Occipital lobe (tissue), 2 donors: ENCODE data around the gene FGF12. TPM values are rescaled to one million over a fixed set of nuclear protein-coding genes. Genes with fewer than 3 reads are reported as not detected.

Experiments used
- DNase-seq: peaks from one replicate; lab custom pipeline; 2025; lab: John Stamatoyannopoulos, UW
- total RNA-seq: library from RNA; depleted of rRNA; stranded (reverse); fragments of >200 nt; gene quantifications from one replicate; pipeline ENCODE4 v1.2.3, GENCODE V29; 2014

The FGF12 gene
- total RNA-seq, 1 donor from 2014 or later = 187 TPM

DNA sequence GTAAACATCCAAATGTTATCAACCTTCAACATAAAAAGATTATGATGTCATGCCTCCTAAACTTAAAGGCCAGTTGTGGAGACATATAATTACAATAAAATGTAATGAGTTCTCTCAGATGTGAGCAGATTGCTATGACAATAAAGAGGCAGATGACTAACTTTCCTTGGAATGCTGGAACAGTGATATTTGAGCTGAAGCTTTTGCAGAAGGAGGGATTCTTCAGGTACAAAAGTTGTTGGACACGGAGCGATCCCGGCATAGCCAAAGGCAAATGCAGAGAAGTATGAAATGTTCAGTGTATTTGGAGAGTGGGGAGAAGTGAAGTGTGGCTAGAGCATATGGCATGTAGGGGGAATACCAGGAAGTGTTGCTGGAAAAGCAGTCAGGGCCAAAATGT is 520.1 kb downstream of the FGF12 start:
- DNase-seq = no peak

DNA sequence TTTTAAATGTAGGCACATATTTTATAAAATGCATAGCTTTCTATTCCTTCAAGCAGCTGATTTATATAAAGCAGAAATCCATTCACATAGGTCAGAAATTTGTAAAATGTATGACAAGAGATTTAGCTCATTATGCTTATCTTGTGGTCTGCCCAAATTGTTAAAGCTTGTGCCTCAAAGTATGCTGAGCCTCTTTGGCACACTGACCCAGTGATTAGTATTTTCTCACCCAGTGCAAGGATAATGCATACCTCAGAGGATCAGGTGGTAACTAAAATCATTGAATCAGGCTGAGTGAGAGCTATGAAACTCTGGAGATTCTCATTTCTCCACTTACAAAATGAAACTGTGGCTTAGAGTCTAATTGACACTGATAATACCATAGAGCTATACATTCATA is 533.3 kb downstream of the FGF12 start:
- no peak for DNase-seq

DNA sequence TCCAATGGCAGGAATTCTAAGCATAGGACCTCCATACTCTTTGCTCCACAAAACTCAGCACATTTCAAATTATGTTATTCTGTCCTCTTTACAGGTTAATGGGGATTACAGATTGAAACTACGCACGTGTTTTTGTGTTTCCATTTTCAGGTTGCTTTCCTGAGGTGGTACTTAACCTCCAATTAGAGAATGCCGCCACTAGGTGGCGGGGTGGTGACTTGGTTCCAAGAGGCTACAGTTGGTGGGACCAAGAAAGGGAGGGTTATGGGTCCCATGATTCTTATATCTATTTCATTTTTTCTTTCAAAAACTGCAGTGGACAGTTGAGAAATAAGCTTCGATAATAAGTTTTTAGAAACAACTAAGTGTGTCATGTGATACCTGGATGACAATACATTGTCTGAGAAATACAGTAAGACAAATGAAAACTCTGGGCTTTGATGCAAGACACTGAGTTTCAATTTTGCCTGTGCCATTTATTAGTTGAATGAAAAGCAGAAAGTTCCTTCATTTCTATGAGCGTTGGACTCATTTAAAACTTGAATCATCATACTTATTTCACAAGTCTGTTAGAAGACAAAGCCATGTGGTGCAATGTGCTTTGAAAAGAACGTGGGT is 539.0 kb downstream of the FGF12 start:
- DNase-seq = no peak

DNA sequence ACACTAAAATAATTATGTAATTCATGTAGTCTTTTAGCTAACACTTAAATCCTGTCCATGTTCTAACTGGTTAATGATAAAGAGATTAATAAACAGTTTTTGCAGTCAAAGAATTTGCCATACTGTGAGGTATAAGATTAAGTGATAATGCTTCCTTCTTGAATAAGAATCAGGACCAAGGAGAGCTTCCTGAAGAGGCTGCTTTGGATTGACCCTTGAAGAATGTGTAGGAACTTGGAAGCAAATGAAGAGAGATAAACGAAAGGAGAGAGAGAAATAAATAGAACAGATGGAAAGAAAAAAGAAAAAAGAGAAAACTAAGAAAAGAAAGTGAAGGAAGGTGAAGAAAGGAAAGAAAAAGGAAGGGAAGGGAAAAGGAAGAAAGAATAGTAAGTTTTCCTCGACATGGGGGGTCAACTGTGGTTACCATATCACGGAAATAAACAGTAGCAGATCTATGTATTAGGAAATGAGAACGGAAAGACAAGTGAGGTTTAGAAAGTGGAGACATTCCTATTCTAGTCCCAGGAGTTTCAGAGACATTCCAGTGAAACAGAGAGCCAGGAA is 539.8 kb downstream of the FGF12 start:
- DNase-seq = no peak

DNA sequence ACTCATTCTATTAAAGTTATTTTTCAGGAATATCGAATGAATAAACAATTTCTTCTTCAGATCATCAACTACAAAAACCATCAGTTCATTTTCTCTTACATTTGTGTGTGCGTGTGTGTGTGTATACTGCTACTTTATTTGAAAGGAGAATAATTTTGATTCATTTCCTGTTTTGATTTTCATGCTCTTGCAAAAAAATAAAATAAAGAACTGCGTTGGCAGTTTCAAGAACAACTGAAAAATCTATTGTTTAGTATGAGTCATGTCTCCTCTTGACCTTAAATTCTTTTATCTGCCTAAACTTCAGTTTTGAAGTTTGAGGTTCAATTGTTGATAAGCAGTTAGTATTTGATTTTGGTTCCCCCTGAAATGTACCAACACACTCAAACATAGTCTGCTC is 540.8 kb downstream of the FGF12 start:
- DNase-seq = no peak

DNA sequence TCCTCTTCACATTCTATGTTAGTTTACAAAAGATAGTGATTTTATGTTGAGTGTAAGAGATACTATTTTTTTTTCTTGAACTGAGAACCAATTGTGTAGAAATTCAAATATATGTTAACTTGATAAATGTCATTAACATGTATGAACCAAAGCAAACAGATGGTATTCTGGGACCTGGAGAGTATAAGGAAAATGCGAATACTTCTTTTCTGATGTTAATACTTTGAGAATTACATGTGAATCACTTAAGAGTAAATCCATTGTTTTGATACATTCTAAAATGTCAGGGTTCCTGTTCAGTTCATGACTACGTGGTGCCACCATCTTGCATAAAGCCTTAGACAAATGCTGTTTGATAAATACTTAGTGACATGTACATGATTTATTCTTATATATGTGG is 541.3 kb downstream of the FGF12 start:
- DNase-seq = no peak

DNA sequence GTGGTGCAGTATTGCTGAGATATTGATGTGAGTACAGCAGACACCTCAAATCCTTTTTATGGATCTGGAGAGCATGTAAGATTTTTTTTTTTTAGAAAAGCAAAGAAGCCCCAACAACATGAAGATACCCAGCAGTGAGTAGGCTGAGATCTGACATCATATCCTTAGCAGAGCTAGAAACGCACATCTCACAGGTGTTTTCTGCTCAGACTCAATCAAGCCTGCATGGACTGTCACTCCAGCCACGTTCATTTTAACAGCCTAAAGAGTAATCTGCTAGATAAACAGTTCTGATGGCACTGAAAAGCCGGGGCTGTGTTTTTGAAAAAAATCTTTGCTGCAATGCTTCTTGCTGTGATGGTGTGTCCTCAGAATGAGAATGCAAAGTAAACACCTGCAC is 544.2 kb downstream of the FGF12 start:
- no peak for DNase-seq

DNA sequence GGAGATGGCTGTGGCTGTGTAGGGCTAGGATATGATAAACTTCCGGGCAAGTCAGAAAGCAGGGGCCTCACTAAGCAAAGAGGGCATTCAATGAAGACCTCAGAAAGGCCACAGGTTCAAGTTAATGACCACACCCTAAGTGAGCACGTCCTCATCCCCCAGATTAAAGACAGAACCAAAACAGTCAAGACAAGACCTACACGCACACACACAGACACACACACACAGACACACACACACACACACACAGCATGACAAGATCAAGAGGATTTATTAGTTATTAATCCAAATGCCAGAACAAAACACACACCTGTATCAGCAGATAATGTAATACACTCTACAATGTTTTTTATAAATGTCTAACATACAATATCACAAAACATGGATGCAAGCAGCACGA is 546.2 kb downstream of the FGF12 start:
- DNase-seq = no peak

DNA sequence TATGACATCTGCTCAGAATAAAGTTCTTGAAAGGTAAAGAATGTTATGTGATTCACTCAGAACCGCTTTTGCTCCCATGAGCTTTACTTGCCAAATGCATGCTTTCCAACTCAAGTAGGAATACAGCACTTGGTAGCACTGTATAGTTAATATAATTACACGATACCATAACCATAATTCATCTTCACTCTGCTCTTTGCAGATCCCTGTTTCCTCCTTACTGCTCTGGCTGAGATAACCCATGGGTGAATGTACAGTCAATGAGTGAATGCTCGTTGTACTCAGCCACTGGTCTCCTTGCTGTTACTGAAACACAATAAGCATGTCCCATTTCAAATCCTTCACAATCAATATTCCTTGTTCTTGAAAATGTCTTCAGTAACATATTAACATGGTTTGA is 550.0 kb downstream of the FGF12 start:
- DNase-seq = no peak

DNA sequence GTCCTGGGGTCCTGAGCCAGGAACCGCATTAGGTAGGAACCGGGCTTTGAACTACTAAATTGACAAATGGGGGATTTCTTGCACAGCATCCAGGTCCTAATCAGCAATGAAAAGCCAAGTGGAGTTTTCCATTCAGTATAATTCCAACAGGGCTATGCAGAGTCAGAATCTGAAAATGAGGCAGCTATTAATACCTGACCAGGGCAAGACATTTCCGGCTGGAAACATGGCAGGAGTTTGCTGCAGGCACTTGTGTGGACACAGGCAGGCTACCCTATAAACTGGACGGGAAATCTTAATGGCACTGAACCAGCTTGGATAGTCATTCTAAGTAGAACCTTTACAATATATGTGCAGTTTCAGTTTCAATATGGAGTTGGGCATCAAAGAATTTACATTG is 553.1 kb downstream of the FGF12 start:
- no peak for DNase-seq

DNA sequence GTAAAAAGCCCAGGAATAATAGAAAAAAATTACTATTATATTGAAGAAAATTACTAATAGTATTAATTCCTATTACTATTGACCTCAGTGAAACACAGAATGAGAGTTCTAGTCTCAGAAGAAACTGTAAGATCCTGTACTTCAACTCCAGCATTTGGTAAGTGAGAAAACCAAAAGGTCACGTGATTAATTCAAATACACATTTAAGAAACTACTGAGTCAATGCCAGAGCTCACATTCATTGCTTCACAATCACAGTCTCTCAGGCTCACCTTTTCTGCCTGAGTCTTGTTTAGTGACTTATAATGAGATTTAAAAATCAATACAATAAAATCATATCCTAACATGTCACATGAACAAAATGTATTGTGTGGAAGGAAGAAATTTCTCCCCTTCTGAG is 556.1 kb downstream of the FGF12 start:
- DNase-seq = no peak

DNA sequence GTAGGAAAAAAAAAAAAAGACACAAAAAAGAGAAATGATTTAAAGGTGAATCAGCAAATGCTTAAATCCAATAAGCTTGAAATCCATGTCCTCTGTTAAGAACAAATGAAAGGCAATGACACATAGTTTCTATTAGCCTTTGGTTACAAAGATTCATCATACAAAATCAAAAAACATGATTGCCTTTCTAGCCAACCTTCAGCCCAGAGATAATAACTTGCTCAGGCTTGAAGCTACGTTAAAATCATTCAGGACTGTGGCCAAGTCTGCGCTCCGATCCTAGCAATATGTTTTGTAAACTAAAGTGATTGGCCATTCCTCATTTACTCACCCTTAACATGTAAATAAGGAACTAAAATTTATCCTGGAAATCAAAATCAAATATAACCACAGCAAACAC is 556.7 kb downstream of the FGF12 start:
- DNase-seq = no peak

DNA sequence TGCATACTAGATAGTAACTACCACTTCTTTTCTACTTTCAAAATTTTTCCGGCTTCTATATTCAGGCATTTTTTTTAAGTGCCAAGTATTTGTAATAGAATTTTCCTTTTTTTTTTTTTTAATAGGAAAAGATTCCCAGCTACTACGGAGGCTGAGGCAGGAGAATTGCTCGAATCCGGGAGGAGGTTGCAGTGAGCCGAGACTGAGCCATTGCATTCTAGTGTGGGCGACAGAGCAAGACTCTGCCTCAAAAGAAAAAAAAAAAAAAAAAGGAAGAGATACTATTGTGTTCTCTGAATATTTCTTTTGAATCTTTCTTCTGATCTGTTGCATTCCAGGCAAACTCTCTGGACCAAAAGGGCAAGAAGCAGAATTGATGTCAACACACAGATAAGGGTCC is 557.3 kb downstream of the FGF12 start:
- DNase-seq = no peak

DNA sequence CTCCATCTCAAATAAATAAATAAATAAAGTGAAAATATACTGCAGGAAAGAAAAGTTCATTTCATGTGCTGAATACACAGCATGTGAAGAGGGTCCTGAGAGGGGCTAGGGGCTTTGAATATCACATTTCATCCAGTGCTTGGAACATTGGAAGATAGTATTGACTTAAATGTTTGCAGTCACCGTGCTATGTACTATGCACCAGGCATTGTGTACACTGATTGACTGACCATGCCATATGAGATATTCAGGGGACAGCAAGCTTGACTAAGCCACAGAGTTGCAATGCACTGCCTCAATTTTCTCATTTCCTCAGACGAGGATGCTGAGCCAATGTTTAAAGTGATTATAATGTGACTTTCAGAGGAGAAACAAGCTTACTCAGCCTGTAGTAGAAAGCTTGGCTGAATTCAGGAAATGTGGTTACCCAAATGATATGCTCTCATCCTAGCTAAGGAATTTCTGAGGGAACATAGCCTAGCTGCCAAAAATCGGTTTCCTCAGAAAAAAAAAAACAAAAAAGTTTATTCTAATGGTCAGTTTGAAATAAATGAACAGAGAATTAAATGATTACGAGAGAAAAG is 557.9 kb downstream of the FGF12 start:
- no peak for DNase-seq

DNA sequence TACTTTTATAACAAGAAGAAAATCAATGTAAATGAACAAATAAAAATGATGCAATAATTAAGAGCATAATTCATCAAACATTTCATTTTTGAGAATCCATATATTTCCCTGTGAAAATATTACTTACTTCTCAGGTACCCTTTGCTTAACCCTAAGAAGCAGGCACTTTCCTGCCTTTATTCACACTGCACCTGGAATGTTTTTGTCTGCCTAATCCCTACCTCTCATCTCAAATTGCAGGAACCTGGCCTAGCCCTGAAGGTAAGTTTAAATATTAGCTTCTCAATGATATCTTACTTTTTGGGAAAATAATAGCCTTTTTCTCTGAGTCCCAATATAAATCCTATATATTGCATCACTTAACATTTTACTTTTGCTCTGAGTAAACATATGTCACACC is 559.1 kb downstream of the FGF12 start:
- no peak for DNase-seq

DNA sequence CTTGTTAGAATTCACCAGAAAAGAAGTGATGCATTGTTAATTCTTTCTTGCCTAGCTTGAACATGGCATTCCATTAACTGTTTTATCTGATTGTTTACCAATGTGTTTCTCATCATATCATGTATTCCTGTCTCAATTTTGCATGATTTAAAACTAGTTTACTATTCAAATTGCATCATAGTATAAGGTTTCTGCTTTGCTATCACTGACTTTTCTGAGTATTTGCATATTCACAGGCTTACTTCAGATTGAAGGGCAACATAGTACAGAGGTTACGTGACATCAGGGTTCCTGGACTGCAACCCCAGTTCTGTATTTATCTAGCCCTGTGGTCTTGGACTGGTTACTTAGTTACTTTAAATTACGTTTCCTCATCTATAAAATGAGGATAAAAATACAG is 561.8 kb downstream of the FGF12 start:
- DNase-seq = no peak

DNA sequence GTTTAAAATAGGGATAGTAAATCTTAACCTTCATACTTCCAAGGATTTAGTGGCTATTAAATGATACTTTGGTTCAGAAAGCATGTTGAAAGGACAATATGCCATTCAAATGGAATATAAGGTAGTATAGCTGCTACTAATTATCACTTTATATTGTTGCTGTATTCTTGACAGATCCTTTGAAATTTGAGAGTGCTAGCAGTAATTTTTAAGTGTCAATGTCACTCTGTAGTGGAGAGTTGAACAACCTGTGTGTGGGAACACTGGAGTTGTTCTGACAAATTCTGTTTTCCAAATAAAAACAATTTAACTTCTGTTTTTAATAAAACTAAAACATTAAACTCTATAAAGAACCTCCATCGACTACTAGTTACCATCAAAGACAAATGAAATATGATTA is 565.7 kb downstream of the FGF12 start:
- no peak for DNase-seq

DNA sequence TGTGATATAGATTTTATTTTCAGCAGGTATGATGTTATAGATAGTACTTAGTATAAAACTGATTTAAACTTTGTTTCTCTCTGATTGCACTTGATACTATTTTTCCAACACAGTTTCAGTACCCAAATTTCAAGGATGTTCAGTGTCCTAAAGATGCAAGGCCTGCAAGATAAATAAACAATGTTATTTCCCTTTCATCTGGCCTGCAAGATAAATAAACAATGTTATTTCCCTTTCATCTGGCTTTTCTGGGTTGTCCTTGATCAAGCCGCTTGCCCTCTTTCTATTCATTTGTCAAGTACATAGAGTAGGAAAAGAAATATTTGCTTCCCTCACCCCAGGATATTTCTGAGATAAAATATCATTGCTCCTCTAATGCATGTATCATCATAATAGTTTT is 571.0 kb downstream of the FGF12 start:
- no peak for DNase-seq

DNA sequence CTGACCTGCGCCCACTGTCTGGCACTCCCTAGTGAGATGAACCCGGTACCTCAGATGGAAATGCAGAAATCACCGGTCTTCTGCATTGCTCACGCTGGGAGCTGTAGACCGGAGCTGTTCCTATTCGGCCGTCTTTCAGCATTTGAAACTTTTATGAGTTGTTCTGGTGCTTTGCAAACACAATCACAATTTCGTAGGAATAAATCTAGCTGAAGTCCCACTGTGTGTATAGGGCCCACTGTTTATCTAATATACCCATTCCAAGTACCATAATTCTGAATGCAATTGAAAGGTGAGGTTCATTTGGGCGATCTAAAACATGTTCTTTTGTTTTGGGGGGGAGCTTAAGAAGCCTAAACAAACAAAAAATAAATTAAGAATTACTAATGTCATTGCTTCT is 572.1 kb downstream of the FGF12 start:
- no peak for DNase-seq

DNA sequence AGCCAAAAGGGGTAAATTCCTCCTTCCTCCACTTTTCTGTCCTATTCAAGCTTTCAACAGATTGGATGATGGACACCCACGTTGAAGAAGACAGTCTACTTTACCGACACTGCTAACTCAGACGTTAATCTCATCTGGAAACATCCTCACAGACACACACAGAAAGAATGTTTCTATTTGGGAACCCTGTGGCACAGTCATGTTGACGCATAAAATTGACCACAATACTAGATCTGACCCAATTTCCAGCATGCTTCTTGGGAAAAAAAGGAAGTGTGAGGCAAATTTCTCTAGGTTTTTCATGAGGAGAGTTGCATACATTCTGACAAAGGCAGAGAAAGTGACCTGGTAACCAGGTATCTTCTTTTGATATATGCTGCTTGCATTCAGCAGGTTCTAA is 594.1 kb downstream of the FGF12 start:
- DNase-seq = no peak

DNA sequence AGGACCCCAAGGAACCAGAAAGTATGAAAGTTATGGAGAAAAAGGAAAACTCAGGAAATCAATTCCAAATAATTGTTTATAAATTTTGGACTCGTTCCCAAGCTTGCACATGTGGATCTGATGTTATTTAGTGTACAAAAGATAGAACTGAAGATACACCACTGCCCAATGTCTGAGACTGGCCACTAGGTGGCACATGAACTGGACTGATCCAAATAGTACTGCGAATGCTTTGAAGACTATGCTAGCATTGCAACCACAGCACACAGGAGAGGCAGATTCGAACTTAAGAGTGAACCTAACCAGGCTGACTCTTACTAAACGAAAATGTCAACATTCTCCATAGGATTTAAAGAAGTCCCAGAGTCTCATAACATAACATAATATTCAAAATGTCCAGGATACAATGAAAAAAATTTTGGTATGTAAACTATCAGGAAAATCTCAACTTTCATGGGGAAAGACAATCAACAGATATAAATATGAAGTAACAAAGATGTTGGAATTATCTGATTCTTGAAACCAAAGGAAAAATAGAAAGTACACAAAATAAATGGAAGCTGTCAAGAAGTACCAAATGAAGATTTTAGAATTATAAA is 596.7 kb downstream of the FGF12 start:
- DNase-seq = no peak

DNA sequence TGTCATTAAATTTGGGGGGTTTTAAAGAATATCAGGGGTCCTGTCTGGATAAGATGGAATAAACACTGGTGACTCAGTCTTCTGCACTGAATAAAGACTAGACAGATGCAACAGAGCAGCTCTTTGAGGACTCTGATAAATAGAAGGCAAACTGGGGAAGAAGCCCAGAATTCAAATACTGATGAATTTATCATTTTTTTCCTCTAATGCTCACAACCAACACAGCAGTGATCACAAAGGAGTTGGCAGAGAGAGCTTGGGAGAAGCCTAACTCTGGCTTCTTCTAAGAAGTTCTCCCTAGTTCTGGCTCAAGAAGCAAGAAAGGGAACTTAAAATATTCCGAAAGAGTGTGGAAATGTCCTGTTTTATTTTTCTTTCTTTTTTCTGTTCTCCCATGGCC is 597.8 kb downstream of the FGF12 start:
- no peak for DNase-seq

DNA sequence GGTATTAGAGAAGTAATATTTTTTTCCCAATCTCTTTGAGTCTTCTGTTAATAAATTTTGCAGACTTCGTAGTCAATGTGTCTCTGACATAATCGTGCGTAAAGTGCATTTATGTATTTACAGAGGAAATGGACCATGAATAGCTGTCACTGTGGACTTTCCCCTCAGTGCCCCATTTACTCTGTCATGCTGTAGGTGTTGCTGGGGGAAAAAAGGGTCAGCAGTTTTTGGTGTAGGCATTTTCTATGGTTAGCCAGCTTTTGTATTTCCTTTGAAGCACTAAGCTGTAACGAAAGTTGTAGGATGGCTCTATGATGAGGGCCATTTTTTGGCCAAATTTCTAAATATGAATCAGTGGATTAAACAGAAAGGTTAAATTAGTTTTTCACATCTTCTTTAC is 598.4 kb downstream of the FGF12 start:
- no peak for DNase-seq
